NCI-H524 (cell line): ENCODE results near the gene DENND4B.

Source experiments
- DNase-seq, 2 experiments: peaks; one replicate each; lab custom pipeline; 2025; lab: John Stamatoyannopoulos, UW

Gene DENND4B

DNA sequence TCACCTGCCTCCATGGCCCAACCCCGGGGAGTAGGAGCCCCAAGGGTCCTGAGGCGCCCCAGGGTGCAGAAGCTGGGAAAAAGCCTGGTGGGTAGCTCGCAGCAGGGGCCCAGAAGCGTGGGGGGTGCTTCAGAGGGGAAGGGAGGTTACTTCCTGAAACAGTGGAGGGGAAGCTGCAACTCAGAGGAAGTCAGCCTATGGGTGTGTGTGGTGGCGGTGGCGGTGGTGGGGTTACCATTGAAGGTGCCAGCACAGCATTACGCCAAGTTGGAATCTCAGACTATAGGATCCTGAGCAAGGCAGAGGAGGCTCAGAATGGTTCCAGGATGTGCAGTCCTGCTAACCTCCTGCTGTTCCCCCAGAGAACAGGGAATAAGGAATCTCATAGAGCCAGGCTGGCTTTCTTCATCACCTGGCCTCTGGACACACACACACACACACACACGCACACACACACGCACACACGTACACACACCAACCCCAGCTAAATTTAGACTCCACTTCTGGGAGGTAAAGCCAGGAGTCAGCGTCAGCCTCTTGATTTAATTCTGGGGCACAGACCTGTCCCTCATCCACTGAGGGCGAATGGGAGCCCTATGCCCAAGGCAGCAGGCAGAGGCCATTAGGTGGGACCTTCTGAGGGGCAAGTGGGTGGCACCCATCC, 1.3 kb downstream of the DENND4B start:
- DNase-seq: no peak

DNA sequence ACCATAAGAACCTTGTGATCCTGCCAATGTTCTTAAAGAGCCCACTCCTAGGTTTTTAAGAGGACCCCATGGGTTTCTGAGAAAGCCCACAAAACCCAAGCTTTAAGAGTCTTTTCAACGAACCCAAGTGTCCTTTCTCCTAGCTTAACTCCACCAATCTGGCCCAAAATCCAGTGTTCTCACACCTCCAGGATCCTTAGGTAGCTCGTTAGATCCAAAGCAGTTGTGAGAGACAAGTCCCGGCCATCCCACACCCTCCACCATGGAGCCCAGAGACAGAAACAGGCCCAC, 1.7 kb downstream of the DENND4B start:
- no peak for DNase-seq

DNA sequence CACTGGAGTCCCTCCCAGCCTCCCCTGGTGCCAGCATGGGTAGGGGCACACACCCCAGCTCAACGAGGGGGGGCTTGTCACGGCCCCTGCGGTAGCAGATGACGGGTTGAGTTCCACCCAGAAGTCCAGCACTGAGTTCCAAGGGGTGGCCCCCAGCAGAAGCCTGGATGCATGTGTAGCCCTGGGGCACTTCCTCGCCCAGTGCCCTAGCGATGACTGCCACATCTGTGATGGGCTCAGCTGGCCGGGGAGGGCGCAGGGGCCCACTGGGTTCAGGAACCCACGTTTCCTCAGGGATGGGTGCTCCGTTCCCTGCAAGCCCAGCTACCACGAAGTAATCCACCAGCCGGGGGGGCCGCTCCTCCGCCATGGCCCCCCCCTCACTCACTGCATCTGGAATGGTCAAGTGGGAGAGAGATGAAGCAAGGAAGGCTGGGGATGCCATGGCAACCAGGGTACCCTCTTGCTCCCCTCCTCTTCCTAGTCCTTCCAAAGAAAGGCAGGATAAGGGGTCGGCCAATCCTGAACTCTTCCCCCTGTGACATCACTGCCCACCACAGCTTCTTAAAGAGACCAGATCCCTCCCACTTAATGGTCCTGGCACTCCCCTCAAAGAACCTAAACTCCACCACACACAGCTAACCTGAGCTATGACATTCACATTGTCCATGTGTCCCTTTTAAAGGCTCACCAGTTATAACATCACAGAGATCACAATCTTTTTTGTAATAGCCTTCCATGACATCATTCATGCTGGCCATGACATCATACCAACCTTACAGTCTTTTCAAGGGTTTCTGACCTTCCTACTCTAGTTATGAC, 2.3 kb downstream of the DENND4B start:
- no peak for DNase-seq

DNA sequence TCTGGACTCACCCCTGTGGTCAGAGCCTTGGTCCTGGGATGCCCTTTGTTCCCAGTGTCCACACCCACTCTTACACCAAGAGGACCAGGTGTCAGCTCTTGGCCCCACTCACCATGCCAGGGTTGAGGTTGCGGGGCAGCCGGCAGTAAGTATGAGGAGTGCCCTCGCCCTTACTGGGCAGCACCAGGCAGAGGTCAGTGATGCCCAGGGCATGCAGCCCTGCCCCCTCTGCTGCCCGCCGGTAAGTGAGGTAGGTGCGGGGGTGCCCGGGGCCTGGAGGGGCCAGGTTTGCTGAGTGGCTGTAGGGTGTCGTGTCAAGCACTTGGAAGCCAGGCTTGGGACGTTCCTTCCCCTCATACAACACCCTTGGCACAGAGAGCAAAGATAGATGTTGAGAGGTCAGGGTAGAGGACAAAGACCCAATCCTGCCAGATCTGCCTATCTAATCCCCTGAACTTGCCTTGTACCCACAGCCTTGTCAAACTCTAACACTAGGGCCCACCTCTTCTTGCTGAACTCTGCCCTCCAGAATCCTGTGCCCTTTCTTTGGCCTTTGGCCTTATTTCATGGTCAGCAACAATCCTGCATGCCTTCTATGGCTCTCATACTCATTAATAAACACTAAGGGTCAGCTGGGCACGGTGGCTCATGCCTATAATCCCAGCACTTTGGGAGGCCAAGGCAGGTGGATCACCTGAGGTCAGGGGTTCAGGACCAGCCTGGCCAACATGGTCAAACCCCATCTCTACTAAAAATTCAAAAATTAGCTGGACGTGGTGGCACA, 3.6 kb downstream of the DENND4B start:
- DNase-seq: no peak

- no peak for DNase-seq
These were observed 4.4 kb downstream of the DENND4B start for GRCh38 chr1:153941826-153942725.

GRCh38 chr1:153940756-153941155, 5.8 kb downstream of the DENND4B start:
- DNase-seq: no peak

DNA sequence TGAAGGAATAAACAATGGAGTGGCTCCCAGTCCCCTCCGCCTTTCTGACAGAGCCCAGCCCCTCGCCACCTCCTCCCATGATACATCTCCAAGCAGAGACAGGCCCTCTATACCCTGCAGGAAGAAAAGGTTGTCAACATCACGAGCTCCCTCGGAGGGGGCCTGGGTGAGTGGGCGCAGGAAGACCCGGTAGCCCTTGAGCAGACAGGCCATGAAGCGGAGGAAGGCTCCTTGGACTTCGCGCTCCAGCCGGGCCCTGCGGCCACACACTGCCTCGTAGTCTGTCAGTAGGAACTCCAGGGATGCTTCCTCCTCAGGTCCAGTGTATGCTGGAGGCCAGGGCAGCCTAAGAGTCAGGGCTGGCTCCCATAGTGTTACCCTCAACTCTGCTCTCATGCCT, 7.0 kb downstream of the DENND4B start:
- DNase-seq: no peak

DNA sequence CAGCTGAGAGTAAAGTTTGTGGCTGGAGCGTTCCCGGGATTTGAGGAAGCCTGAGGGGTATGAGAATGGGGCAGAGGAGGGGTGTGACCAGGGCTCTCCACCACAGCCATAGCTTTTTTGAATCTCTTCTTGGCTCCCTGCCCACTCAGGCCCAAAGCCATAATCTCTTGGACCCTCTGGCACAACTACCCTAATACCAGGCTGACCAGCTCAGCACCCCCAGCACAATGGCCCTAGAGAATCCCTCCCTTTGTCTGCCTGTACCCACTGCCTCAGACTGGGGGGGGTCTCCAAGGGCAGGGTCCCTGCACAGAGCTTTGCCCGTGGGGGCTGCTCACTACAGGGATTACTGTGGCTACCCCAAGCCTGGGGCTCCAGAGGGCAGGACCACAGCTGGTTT, 7.5 kb downstream of the DENND4B start:
- DNase-seq: no peak

- no peak for DNase-seq
These were observed 9.2 kb downstream of the DENND4B start for GRCh38 chr1:153937331-153937730.

DNA sequence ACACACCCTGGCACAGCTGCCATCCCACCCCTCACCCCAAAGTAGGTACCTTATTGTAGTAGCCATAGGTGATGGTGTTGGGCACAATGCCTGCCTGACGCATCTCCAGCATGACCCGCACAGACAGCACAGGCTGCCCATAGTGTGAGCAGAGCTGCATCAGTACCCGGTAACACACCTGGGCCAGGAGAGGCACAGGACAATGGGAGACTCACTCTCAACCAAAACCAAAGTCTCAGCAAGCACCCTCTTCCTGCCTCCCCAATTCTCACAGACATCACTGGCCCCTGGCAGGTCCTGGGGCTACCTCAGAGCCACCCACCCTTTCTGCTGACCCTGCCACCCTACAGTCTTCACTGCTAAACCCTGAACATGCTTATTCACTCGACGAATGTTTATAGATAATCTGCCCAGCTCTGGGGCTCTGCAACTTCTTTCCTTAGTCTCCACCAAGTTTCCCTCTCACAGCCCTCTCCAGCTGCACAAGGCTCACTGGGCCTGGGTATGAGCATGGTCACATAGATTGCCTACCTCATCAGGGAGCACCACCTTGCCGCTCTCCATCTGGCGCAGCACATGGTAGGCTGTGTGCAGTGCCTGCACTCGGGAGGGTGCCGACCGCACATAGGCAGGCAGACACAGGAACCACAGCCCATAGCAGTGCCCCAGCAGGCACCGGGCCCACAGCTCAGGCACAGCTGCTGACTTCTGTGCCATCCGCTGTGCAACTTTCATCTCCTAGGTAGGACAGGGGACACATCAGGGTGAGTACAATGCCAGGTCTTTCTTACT, 10.3 kb downstream of the DENND4B start:
- DNase-seq: no peak

DNA sequence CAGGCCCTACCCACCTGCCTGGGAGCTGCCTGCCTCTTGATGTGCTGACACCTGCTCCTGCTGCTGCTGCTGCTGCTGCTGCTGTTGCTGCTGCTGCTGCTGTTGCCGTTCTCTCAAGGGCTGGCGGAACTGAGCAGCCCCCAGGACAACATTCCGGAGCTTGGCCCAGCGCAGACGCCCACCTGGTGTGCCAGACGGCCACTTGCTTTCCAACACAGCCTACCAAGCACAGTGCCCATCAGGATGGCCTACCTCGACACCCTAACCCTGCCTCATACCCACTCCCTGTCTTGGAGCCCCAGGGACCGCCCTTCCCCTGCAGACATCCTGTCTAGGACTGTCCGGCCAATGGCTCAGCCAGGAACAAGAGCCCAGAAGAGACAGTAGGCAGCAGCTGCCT, 11.8 kb downstream of the DENND4B start:
- DNase-seq: no peak

DNA sequence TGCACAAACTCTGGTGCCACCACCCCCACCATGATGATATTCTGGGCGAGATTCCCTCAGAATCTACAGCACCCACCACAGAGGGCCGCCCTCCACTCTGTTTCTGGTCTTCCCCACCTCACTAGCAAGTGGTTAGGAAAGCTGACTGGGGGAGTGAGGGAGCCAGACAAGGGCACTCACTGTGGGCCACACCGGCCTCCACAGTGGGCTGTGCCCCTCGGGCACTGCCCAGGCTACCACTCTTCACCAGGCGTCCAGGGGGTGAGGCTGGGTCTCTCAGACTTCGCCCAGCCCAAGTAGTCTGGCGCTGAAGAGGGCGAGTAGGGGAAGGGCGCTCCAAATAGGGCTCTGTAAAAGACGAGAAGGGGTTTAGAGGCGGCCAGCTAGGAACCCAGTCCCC, 12.6 kb downstream of the DENND4B start:
- DNase-seq: no peak

DNA sequence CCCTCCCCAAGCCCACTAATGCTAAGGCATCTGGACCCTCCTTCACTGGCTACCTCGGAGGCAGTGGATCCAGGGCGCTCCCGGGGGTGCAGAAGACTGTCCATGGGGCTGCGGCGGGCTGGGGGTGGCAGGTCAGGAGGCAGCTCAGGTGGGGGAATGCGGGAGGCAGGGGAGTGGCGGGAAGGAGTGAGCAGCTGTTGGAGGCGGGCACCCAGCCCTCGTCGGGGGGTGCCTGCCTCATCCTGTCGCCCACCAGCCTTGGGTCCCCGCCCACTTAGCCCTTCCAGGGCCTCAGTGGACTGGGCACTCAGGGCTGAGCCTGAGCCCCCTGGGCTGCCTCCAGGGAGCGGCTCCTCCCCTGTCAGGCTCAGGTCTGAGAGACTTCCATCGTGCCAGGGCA, 13.1 kb downstream of the DENND4B start:
- DNase-seq: no peak

DNA sequence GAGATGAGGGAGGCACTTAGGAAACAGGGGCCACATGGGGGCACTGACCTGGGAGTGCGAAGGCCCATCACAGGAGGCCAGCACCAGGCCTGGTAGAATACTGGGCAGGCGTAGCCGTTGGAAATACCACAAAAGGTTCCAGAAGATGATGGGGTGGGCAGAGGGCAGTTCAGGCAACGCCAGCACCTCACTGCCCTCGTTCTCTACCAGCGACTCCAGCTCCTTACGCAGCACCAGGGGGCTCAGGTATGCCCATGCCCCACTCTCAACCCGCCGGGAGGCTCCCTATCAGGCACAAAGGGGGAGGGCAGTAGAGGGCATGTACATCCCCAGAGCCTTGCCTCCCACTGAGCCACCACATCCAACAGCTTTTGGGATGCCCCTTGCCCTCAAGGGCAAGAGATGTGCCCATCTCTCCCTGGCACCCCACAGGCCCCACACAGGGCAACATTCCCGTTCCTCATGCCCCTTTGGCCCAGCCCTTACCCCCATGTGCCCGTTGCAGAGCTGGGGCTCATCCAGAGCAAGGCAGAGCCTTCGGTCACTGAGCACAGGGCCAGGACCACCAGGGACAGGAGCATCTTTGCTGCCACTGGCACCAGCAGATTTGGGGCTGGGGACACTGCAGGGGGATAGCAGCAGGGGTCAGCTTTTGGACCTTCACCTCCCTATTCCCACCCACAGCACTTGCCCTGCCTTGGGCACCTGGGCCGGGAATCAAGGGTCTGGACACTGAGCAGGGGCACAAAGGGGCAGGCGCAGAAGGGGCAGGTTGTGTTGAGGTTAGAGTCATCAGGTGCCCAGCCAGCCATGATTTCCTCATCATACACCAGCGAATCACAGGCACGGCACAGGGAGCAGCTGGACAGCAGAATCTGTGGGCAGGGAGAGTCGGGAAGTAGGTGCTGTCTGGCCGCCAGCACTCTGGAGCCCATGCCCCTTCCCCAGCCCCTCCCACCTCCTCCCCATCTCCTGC, 14.1 kb downstream of the DENND4B start:
- DNase-seq: no peak

DNA sequence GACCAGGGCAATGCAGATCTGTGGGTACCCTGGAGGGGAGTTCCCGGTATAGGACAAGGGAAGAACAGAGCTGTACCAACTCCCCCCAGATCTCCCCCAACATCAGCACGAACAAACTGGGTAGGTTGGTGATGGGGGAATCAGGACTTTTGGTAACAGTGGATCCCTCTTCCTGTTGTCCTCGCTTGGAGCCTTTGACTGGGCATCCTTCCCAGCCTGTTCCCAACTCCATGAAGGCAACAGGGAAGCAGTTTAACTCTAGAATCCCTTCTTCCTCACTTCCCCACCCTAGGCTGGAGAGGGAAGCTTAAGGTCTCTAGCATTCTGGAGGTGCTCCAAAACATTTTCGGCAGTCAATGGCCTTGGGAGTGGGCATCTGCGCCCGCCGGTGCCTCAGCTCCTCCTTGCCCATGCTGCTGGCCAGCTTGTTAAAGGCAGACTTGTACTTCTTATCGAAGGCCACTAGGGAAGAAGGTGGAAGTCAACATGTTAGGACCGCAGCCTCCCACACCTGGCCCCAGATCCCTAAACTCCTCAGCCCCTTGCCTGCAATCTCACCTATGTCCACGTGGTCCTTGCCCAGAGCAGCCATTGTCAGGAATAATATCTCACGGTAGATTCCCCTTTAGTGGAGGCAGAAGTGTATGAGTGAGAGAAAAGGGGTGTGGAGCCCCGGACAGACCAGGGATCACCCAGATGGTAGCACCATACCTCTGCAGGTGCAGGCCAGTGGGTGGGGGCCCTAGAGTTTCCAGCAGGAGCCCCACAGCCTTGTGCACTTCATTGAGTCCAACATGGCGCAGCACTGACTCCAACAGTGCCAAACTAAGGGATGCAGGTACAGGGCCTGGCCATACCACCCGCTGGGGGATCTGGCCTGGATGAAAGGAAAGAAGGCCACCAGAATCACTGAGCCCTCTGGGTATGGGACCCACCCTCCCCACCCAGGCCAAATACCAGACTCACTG, 16.3 kb downstream of the DENND4B start:
- DNase-seq: no peak

DNA sequence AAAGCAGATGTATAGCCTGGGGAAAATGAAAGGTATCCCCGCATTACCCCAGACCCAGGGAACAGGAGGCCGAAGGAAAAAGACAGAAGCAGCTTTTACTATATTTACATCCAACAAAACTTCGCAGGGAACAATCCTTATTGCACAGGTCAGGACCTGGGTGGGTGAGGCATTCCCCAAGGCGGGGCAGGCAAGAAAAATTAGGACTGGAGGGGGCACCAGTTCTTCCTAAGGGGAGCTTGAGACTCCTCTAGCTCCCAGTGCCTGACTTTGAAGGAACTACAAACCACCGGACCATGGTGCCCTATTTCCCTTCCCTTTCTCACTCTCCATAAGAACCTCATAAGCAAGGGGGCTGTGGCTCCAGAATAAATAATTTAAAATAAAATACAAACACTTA, 17.1 kb downstream of the DENND4B start:
- no peak for DNase-seq

DNA sequence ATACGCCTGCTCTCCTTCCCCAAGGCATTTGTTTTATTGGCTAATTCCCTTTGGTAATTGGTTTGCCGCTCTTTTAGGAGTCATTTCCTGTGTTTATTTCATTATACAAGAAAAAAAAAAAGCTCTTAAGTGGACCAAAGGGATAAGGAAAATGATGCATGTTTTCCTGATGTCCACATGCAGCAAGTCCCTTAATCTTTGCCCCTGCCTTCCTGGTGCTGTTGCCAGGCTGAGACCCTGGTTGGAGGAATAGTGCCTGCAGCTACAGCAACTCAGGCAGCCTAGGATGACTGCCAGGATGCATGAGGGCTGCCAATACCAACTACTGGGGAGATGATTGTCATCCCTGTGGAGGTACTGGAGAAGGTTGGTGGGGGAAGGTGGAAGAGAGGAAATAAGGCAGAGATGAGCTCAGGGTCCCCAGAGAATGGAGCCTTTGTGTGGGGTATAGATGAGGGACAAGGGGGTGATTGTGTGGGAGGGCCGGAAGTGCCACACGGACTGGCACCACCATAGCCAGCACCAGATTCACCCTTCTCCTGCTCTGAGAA, 17.7 kb downstream of the DENND4B start:
- DNase-seq: no peak

GRCh38 chr1:153928245-153928644, 18.3 kb downstream of the DENND4B start:
- DNase-seq: no peak

DNA sequence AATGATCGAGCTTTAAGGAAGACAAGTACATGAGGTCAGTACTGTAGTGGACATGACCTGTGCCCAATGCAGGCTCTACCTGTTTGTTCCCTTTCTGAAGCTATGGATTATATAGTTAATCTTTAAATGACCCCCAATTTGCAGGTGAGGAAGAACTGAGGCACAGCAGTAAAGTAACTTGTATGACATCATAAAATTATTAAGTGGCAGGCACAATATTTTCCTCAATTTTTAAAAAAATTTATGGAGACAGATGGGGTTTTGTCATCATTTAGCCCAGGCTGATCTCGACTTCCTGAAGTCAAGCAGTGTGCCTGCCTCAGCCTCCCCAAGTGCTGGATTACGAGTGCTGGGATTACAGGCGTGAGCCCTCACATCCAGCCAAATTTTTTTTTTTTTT, 20.1 kb downstream of the DENND4B start:
- no peak for DNase-seq
